H9 (cell line): ENCODE measurements around the gene CPLX1. TPM values are rescaled to one million over a fixed set of nuclear protein-coding genes. Genes with fewer than 3 reads are reported as not detected.

Source experiments
- DNase-seq: peaks from one replicate; pipeline ENCODE4 v3.0.0-alpha.2; 2017
- H2AFZ ChIP-seq: one replicate; pipeline ENCODE4 v1.6.1; 2013; ENCODE audit warnings: mild to moderate bottlenecking, low read length, control low read depth, moderate library complexity
- H2AK5ac ChIP-seq: 2 replicates; pipeline ENCODE4 v1.6.1; 2013; ENCODE audit warnings: low read length, control low read depth, mixed read lengths; ENCODE audit not compliant: insufficient read length
- H2BK120ac ChIP-seq: one replicate; pipeline ENCODE4 v1.6.1; 2013; ENCODE audit warnings: low read depth, mild to moderate bottlenecking, low read length, control low read depth, inconsistent platforms; ENCODE audit not compliant: poor library complexity, severe bottlenecking
- H2BK12ac ChIP-seq: 2 replicates; pipeline ENCODE4 v1.6.1; 2013; ENCODE audit warnings: low read length, control low read depth, mixed read lengths, low read depth; ENCODE audit not compliant: insufficient read length
- H2BK15ac ChIP-seq: 2 replicates; pipeline ENCODE4 v1.6.1; 2013; ENCODE audit warnings: low read depth, low read length, control low read depth
- H2BK20ac ChIP-seq: one replicate; pipeline ENCODE4 v1.6.1; 2013; ENCODE audit warnings: low read depth, mild to moderate bottlenecking, low read length, control low read depth, inconsistent platforms; ENCODE audit not compliant: poor library complexity, severe bottlenecking
- H2BK5ac ChIP-seq: 2 replicates; pipeline ENCODE4 v1.6.1; 2013; ENCODE audit warnings: low read length, control low read depth, mixed read lengths; ENCODE audit not compliant: insufficient read length
- H3K14ac ChIP-seq: 2 replicates; pipeline ENCODE4 v1.6.1; 2013; ENCODE audit warnings: low read length, control low read depth; ENCODE audit not compliant: insufficient read depth
- H3K18ac ChIP-seq: 2 replicates; pipeline ENCODE4 v1.6.1; 2013; ENCODE audit warnings: low read depth, mild to moderate bottlenecking, mixed read lengths, low read length, control low read depth; ENCODE audit not compliant: insufficient read length
- H3K23ac ChIP-seq: 2 replicates; pipeline ENCODE4 v1.6.1; 2013; ENCODE audit warnings: low read length, control low read depth, mixed read lengths, low read depth; ENCODE audit not compliant: insufficient read length
- H3K23me2 ChIP-seq: 2 replicates; pipeline ENCODE4 v1.6.1; 2013; ENCODE audit warnings: low read depth, mild to moderate bottlenecking, mixed read lengths, low read length, control low read depth; ENCODE audit not compliant: insufficient read length, poor library complexity, severe bottlenecking
- H3K27ac ChIP-seq: 2 replicates; pipeline ENCODE4 v1.5.1; 2013; ENCODE audit warnings: low read length, control low read depth, mixed read lengths, low read depth; ENCODE audit not compliant: insufficient read length
- H3K27me3 ChIP-seq: 2 replicates; pipeline ENCODE4 v1.6.1; 2013; ENCODE audit warnings: low read length, control low read depth, inconsistent platforms; ENCODE audit not compliant: insufficient read depth
- H3K4ac ChIP-seq: 2 replicates; pipeline ENCODE4 v1.6.1; 2013; ENCODE audit warnings: low read depth, mild to moderate bottlenecking, control low read depth, inconsistent platforms, low read length, moderate library complexity
- H3K4me1 ChIP-seq: 2 replicates; pipeline ENCODE4 v1.6.1; 2013; ENCODE audit warnings: low read length, control low read depth, inconsistent platforms; ENCODE audit not compliant: insufficient read depth
- H3K4me2 ChIP-seq: 2 replicates; pipeline ENCODE4 v1.6.1; 2013; ENCODE audit warnings: low read length, control low read depth, mixed read lengths; ENCODE audit not compliant: insufficient read length, insufficient read depth
- H3K56ac ChIP-seq: 2 replicates; pipeline ENCODE4 v1.6.1; 2013; ENCODE audit warnings: low read depth, mild to moderate bottlenecking, mixed read lengths, low read length, control low read depth; ENCODE audit not compliant: insufficient read length
- H3K79me1 ChIP-seq: 2 replicates; pipeline ENCODE4 v1.6.1; 2013; ENCODE audit warnings: low read depth, mild to moderate bottlenecking, moderate library complexity, low read length, control low read depth, inconsistent platforms; ENCODE audit not compliant: insufficient read depth, poor library complexity, severe bottlenecking
- H3K79me2 ChIP-seq: 2 replicates; pipeline ENCODE4 v1.6.1; 2013; ENCODE audit warnings: low read length, control low read depth, inconsistent platforms; ENCODE audit not compliant: insufficient read depth
- H3K9ac ChIP-seq: 2 replicates; pipeline ENCODE4 v1.6.1; 2013; ENCODE audit warnings: low read length, control low read depth, mixed read lengths; ENCODE audit not compliant: insufficient read length; ENCODE audit errors: extremely low read depth
- H3K9me3 ChIP-seq: one replicate; pipeline ENCODE4 v1.6.1; 2013; ENCODE audit warnings: low read depth, low read length, inconsistent platforms; ENCODE audit not compliant: control insufficient read depth
- H3T11ph ChIP-seq: one replicate; pipeline ENCODE4 v1.6.1; 2013; ENCODE audit warnings: mild to moderate bottlenecking, low read length, control low read depth, inconsistent platforms
- H4K20me1 ChIP-seq: one replicate; pipeline ENCODE4 v1.6.1; 2013; ENCODE audit not compliant: control insufficient read depth, insufficient read length, insufficient read depth
- H4K5ac ChIP-seq: 2 replicates; pipeline ENCODE4 v1.6.1; 2013; ENCODE audit warnings: low read depth, mild to moderate bottlenecking, mixed read lengths, low read length, control low read depth; ENCODE audit not compliant: insufficient read length
- H4K8ac ChIP-seq: replicated peaks from 2 replicates; pipeline ENCODE4 v1.6.1; 2013; ENCODE audit warnings: low read length, control low read depth, mixed read lengths, low read depth; ENCODE audit not compliant: insufficient read length
- H4K91ac ChIP-seq: 2 replicates; pipeline ENCODE4 v1.6.1; 2013; ENCODE audit warnings: low read depth, mild to moderate bottlenecking, moderate library complexity, mixed read lengths, low read length, control low read depth; ENCODE audit not compliant: insufficient read length
- H3K27ac Mint-ChIP-seq, 3 experiments: 2 replicates in 2 of 3; 3 replicates in 1 of 3; pipeline ENCODE4 v1.8.0; 2020 to 2021; ENCODE audit warnings: mixed read lengths in 3 of 3, mild to moderate bottlenecking in 1 of 3, moderate library complexity in 1 of 3
- H3K27me3 Mint-ChIP-seq: 2 replicates; pipeline ENCODE4 v1.8.0; 2021; ENCODE audit warnings: low read depth, mild to moderate bottlenecking, moderate library complexity, mixed read lengths
- H3K36me3 Mint-ChIP-seq, 3 experiments: 2 replicates in 2 of 3; 3 replicates in 1 of 3; pipeline ENCODE4 v1.8.0; 2020 to 2021; ENCODE audit warnings: low read depth in 3 of 3, mixed read lengths in 3 of 3; ENCODE audit not compliant: insufficient read depth in 1 of 3
- H3K4me1 Mint-ChIP-seq, 2 experiments: 2 replicates each; pipeline ENCODE4 v1.8.0; 2020; ENCODE audit warnings: mixed read lengths in 2 of 2
- H3K4me3 Mint-ChIP-seq, 2 experiments: 2 replicates in 1 of 2; 3 replicates in 1 of 2; pipeline ENCODE4 v1.8.0; 2020 to 2021; ENCODE audit warnings: mild to moderate bottlenecking in 2 of 2, mixed read lengths in 2 of 2, moderate library complexity in 1 of 2
- H3K9me3 Mint-ChIP-seq, 2 experiments: 2 replicates in 1 of 2; 3 replicates in 1 of 2; pipeline ENCODE4 v1.8.0; 2020; ENCODE audit warnings: mild to moderate bottlenecking in 2 of 2, mixed read lengths in 2 of 2, moderate library complexity in 1 of 2
- WGBS: extraction: QIAGEN DNeasy Blood & Tissue Kit; methylation state at CpG from one replicate; pipeline ENCODE4 v1.1.7; 2013; ENCODE audit warnings: missing lambda C conversion rate, low lambda C conversion rate, mixed read lengths; ENCODE audit not compliant: insufficient read length; ENCODE audit errors: extremely low coverage; 5-methylcytosine and 5-hydroxymethylcytosine counted together
- total RNA-seq: library from RNA; stranded (reverse); gene quantifications from 2 replicates; pipeline ENCODE4 v1.2.1, GENCODE V29; 2021
- TF ChIP-seq, protein P1 (sequence below): fragments of 200-600 bp; sonication (generic); conservative IDR thresholded peaks from 3 replicates; pipeline ENCODE4 v1.8.0; 2021; ENCODE audit warnings: antibody characterized with exemption, mild to moderate bottlenecking

The CPLX1 gene
- total RNA-seq, 1 experiment from 2014 or later: 0.90 TPM

DNA sequence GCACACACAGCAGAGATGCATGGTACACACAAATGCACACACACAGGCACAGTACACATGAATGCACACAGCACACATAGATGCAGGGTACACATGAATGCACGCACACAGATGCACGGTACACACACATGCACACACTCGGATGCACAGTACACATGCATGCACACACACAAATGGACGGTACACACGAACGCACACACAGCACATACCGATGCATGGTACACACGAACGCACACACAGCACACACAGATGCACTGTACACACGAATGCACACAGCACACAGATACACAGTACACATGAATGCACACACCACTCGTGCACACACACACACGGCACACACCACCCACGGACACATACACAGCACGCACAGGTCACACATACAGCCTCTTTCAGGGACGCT is 43.8 kb upstream of the CPLX1 start:
- no peak for DNase-seq
- H3K36me3 Mint-ChIP-seq: peaks cover 17 to 52% (median 40%) of the 10 kb centered on the region in 3 experiments
- Histone ChIP-seq H2AFZ (no peak overlapping the region), H2BK15ac (no peak overlapping the region), H3K79me1 (no peaks in the 10 kb centered on the region), H3K79me2 (no peaks in the 10 kb centered on the region), H3K4me2 (no peak overlapping the region), H3K9me3 (no peaks in the 10 kb centered on the region), H2BK20ac (no peak overlapping the region), H4K8ac (no peak overlapping the region), H4K91ac (no peak overlapping the region), H3K27me3 (no peaks in the 10 kb centered on the region), H2BK5ac (no peak overlapping the region), H3K27ac (no peak overlapping the region), H2AK5ac (no peak overlapping the region), H3K4ac (no peak overlapping the region), H3K14ac (no peak overlapping the region), H3K23me2 (no peaks in the 10 kb centered on the region), H2BK120ac (no peak overlapping the region), H2BK12ac (no peak overlapping the region), H3T11ph (no peak overlapping the region), H4K5ac (no peak overlapping the region), H3K18ac (no peak overlapping the region), H4K20me1 (peaks cover 4% of the 10 kb centered on the region), H3K56ac (no peak overlapping the region), H3K23ac (no peak overlapping the region), H3K4me1 (no peaks in the 10 kb centered on the region), H3K9ac (no peak overlapping the region)
- H3K4me1 Mint-ChIP-seq: no peaks in the 10 kb centered on the region
- peak overlapping the region in 1 of 3 experiments; percentile 2; a peak in 1 of 7 replicates for H3K27ac Mint-ChIP-seq
- no peaks in the 10 kb centered on the region for H3K27me3 Mint-ChIP-seq
- whole genome bisulfite sequencing: no CpG with 5 or more reads among the region's 15 CpGs
- TF ChIP-seq, protein P1, sequence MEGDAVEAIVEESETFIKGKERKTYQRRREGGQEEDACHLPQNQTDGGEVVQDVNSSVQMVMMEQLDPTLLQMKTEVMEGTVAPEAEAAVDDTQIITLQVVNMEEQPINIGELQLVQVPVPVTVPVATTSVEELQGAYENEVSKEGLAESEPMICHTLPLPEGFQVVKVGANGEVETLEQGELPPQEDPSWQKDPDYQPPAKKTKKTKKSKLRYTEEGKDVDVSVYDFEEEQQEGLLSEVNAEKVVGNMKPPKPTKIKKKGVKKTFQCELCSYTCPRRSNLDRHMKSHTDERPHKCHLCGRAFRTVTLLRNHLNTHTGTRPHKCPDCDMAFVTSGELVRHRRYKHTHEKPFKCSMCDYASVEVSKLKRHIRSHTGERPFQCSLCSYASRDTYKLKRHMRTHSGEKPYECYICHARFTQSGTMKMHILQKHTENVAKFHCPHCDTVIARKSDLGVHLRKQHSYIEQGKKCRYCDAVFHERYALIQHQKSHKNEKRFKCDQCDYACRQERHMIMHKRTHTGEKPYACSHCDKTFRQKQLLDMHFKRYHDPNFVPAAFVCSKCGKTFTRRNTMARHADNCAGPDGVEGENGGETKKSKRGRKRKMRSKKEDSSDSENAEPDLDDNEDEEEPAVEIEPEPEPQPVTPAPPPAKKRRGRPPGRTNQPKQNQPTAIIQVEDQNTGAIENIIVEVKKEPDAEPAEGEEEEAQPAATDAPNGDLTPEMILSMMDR: no peak
- H3K4me3 Mint-ChIP-seq: no peak overlapping the region
- H3K9me3 Mint-ChIP-seq: no peaks in the 10 kb centered on the region; a peak in 1 of 5 replicates
